Sigmoid colon (tissue), 4 donors: ENCODE measurements around the gene FPR1.

Experiments used
- POLR2A ChIP-seq, 2 donors: fragments of 450-650 bp; IDR thresholded peaks; one replicate each; pipeline ENCODE4 v1.6.1; 2016; ENCODE audit warnings: antibody characterized with exemption in 2 of 2, mild to moderate bottlenecking in 2 of 2, moderate library complexity in 2 of 2
- POLR2AphosphoS5 ChIP-seq, 4 donors: sonication (generic); formaldehyde crosslinking; IDR thresholded peaks; one replicate each; pipeline ENCODE4 v1.6.1; 2017; ENCODE audit warnings: antibody characterized with exemption in 4 of 4
- TF ChIP-seq, protein P1 (sequence below), 4 experiments: fragments of 450-650 bp in 3 of 4; fragments of 200-600 bp in 1 of 4; IDR thresholded peaks; one replicate each; pipeline ENCODE4 v1.5.1; 2016 to 2019; ENCODE audit warnings: antibody characterized with exemption in 4 of 4, mild to moderate bottlenecking in 3 of 4, moderate library complexity in 2 of 4

GRCh38 chr19:51771376-51772130 lies 19.9 kb upstream of the FPR1 start:
- no peak for TF ChIP-seq POLR2A (IDR thresholded peaks at IDR 0.05)
- TF ChIP-seq, protein P1, sequence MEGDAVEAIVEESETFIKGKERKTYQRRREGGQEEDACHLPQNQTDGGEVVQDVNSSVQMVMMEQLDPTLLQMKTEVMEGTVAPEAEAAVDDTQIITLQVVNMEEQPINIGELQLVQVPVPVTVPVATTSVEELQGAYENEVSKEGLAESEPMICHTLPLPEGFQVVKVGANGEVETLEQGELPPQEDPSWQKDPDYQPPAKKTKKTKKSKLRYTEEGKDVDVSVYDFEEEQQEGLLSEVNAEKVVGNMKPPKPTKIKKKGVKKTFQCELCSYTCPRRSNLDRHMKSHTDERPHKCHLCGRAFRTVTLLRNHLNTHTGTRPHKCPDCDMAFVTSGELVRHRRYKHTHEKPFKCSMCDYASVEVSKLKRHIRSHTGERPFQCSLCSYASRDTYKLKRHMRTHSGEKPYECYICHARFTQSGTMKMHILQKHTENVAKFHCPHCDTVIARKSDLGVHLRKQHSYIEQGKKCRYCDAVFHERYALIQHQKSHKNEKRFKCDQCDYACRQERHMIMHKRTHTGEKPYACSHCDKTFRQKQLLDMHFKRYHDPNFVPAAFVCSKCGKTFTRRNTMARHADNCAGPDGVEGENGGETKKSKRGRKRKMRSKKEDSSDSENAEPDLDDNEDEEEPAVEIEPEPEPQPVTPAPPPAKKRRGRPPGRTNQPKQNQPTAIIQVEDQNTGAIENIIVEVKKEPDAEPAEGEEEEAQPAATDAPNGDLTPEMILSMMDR (IDR thresholded peaks at IDR 0.05), result no peak
- no peak for TF ChIP-seq POLR2AphosphoS5 (IDR thresholded peaks at IDR 0.05)
